CD4-positive, alpha-beta T cell (primary cell): ENCODE data around the gene ZNF592. TPM values are rescaled to one million over a fixed set of nuclear protein-coding genes. Genes with fewer than 3 reads are reported as not detected.
"Not testable (repeated sequence)": the region's sequence is repeated elsewhere in the genome, so short reads cannot be mapped to it uniquely, and the experiment has no call there.

Source experiments
- ATAC-seq: fragments of 200-7000 bp; cut with Tn5 transposase; one replicate; pipeline ENCODE4 v1.10.0; 2022; ENCODE audit warnings: mild to moderate bottlenecking; ENCODE audit not compliant: poor library complexity
- CTCF ChIA-PET: fragments of 350-600 bp; sonication (Branson Sonifier 250); formaldehyde crosslinking; loops from one replicate; lab custom pipeline; 2021; ENCODE audit warnings: antibody characterized with exemption, inconsistent platforms; lab: Charles Lee
- POLR2A ChIA-PET: fragments of 350-600 bp; sonication (Branson Sonifier 250); formaldehyde crosslinking; loops from one replicate; lab custom pipeline; 2021; ENCODE audit warnings: antibody characterized with exemption, inconsistent platforms; lab: Charles Lee
- DNase-seq, 14 experiments: peaks; one replicate each; pipeline ENCODE4 v3.0.0-alpha.2; 2013 to 2020; ENCODE audit warnings: mixed read lengths in 2 of 14
- H3K27ac ChIP-seq, 2 donors: one replicate each; pipeline versions ENCODE4 v1.5.1 to v1.7.0; 2013; ENCODE audit warnings: low read length in 2 of 2, low read depth in 1 of 2, mild to moderate bottlenecking in 1 of 2
- H3K27me3 ChIP-seq, 2 experiments: 1 replicate in 1 of 2; 2 replicates in 1 of 2; pipeline versions ENCODE4 v1.6.1 to v1.7.0; 2013; ENCODE audit warnings: low read length in 2 of 2, control low read depth in 1 of 2, mild to moderate bottlenecking in 1 of 2, moderate library complexity in 1 of 2; ENCODE audit not compliant: insufficient read depth in 2 of 2, control insufficient read depth in 1 of 2
- H3K36me3 ChIP-seq: one replicate; pipeline ENCODE4 v1.6.1; 2013; ENCODE audit warnings: low read length, control low read depth; ENCODE audit not compliant: insufficient read depth
- H3K4me1 ChIP-seq: one replicate; pipeline ENCODE4 v1.6.1; 2013; ENCODE audit warnings: low read length, control low read depth; ENCODE audit not compliant: insufficient read depth
- H3K4me3 ChIP-seq: one replicate; pipeline ENCODE4 v1.5.1; 2013; ENCODE audit warnings: mild to moderate bottlenecking, low read length, moderate library complexity
- H3K9me3 ChIP-seq, 2 experiments: 1 replicate in 1 of 2; 2 replicates in 1 of 2; pipeline versions ENCODE4 v1.6.1 to v1.7.0; 2013; ENCODE audit warnings: low read length in 2 of 2, mild to moderate bottlenecking in 2 of 2, control low read depth in 1 of 2, moderate library complexity in 1 of 2; ENCODE audit not compliant: control insufficient read depth in 1 of 2, insufficient read depth in 1 of 2
- H3K27ac Mint-ChIP-seq: one replicate; pipeline ENCODE4 v1.8.0; 2020; ENCODE audit warnings: mixed read lengths
- H3K27me3 Mint-ChIP-seq: one replicate; pipeline ENCODE4 v1.8.0; 2021; ENCODE audit warnings: mixed read lengths
- H3K36me3 Mint-ChIP-seq: one replicate; pipeline ENCODE4 v1.8.0; 2021; ENCODE audit warnings: low read depth, mixed read lengths
- H3K4me1 Mint-ChIP-seq: one replicate; pipeline ENCODE4 v1.8.0; 2021; ENCODE audit warnings: low read depth, mixed read lengths
- H3K4me3 Mint-ChIP-seq: one replicate; pipeline ENCODE4 v1.8.0; 2020; ENCODE audit warnings: mild to moderate bottlenecking, mixed read lengths
- H3K9me3 Mint-ChIP-seq: one replicate; pipeline ENCODE4 v1.8.0; 2020; ENCODE audit warnings: mixed read lengths
- CTCF ChIP-seq: fragments of 200-600 bp; IDR thresholded peaks from one replicate; pipeline ENCODE4 v1.8.0; 2022; ENCODE audit warnings: antibody characterized with exemption, mild to moderate bottlenecking
- intact Hi-C, 2 experiments: fragments of 100-400 bp; cut with DNase I in 1 of 2; cut with micrococcal nuclease in 1 of 2; formaldehyde crosslinking; loops; one replicate each; pipeline versions ENCODE4 v1.15.1 to v1.9.0; 2023 to 2025; cut with DNase I, micrococcal nuclease
- total RNA-seq, 174 experiments: library from RNA in 2 of 174; stranded (reverse) in 2 of 174; gene quantifications; one replicate each; pipeline ENCODE4 v1.2.3 and lab custom pipeline; 2021 to 2026

ZNF592 gene
- total RNA-seq, 2 experiments from 2014 or later: 37.5 to 38.2 TPM

- intact Hi-C loops: no loop called here
- H3K9me3 Mint-ChIP-seq: no peaks in the 10 kb centered on the region
- H3K4me3 Mint-ChIP-seq: peak overlapping the region; percentile 57
- peak overlapping the region; percentile 25 for H3K27ac Mint-ChIP-seq
- TF ChIP-seq CTCF: no peak
- Histone ChIP-seq H3K4me3 (no peak overlapping the region), H3K9me3 (no peaks in the 10 kb centered on the region), H3K27me3 (no peaks in the 10 kb centered on the region), H3K4me1 (peaks cover 63% of the 10 kb centered on the region), H3K27ac (no peak overlapping the region), H3K36me3 (peaks cover 14% of the 10 kb centered on the region)
- H3K27me3 Mint-ChIP-seq: no peaks in the 10 kb centered on the region
- ATAC-seq (no peak), DNase-seq (no peak)
- H3K4me1 Mint-ChIP-seq: peaks cover 72% of the 10 kb centered on the region
- ChIA-PET POLR2A (interaction anchor here (0.8 to 13.4 kb wide), 4 partner anchors 28 to 98 kb away, joined by 3 to 311 read pairs (median 5); partner anchors contain the start of genes NMB, SEC11A and WDR73), CTCF (interaction anchor here (0.8 to 1.1 kb wide), 3 partner anchors 12 to 36 kb away, joined by 3 to 5 read pairs (median 3); no protein-coding TSS in a partner anchor)
- H3K36me3 Mint-ChIP-seq: peaks cover 43% of the 10 kb centered on the region
Observed at GRCh38 chr15:84752195-84752594, 3.8 kb downstream of the ZNF592 start.

DNA sequence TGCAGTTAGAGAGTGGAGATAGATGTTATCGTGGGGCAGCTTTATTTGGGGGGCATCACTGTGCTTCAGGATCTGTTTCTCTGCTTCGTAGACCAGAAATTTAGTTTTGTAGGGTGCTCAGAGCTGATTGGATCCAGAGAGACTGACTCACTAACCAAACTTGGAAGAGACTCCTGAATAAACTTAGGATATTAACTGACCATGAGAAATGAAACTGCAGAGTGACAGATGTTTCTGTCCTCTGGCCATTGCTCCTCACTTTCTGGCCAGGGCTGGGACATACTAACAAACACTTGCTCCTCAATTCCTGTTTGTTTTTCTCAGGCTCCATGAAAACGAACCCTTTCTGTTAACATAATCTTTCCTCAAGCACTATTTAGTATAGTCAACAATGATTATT is 4.3 kb downstream of the ZNF592 start:
- Mint-ChIP-seq H3K4me3 (peak overlapping the region; percentile 2), H3K4me1 (peaks cover 67% of the 10 kb centered on the region), H3K9me3 (no peaks in the 10 kb centered on the region), H3K27me3 (no peaks in the 10 kb centered on the region), H3K36me3 (peaks cover 39% of the 10 kb centered on the region), H3K27ac (peak overlapping the region; percentile 25)
- Histone ChIP-seq H3K27ac (no peak overlapping the region), H3K4me3 (no peak overlapping the region), H3K27me3 (no peaks in the 10 kb centered on the region), H3K4me1 (peaks cover 62% of the 10 kb centered on the region), H3K36me3 (peaks cover 17% of the 10 kb centered on the region), H3K9me3 (no peaks in the 10 kb centered on the region)
- TF ChIP-seq CTCF: no peak
- ChIA-PET POLR2A (interaction anchor here (0.8 to 13.4 kb wide), 4 partner anchors 28 to 99 kb away, joined by 3 to 311 read pairs (median 5); partner anchors contain the start of genes NMB, SEC11A and WDR73), CTCF (no interaction called here)
- intact Hi-C loops: no loop called here
- no peak for DNase-seq
- no peak for ATAC-seq

DNA sequence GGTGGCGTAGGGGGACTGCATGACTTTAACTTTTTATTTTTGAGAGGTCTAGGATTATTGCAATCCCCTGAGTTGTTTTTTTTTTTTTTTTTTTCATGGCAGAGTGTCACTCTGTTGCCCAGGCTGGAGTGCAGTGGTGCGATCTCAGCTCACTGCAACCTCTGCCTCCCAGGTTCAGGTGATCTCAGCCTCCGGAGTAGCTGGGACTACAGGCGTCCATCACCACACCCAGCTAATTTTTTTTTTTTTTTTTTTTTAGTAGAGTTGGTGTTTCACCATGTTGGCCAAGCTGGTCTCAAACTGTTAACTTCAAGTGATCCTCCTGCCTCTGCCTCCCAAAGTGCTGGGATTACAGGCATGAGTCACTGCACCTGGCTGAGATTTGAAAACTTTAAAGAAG is 6.5 kb downstream of the ZNF592 start:
- H3K9me3 Mint-ChIP-seq, DNase-seq, H3K27ac ChIP-seq, H3K4me3 ChIP-seq, ATAC-seq, H3K9me3 ChIP-seq, H3K27me3 ChIP-seq, H3K27me3 Mint-ChIP-seq, H3K4me3 Mint-ChIP-seq, intact Hi-C loops, H3K27ac Mint-ChIP-seq: not testable (repeated sequence)
- H3K36me3 Mint-ChIP-seq: peaks cover 27% of the 10 kb centered on the region
- H3K4me1 ChIP-seq: peaks cover 72% of the 10 kb centered on the region
- CTCF ChIA-PET: interaction anchor here (0.7 to 1.2 kb wide), 3 partner anchors 11 to 40 kb away, joined by 3 to 4 read pairs (median 3); no protein-coding TSS in a partner anchor
- H3K36me3 ChIP-seq: peaks cover 17% of the 10 kb centered on the region
- POLR2A ChIA-PET: interaction anchor here (0.8 to 13.4 kb wide), 3 partner anchors 16 to 40 kb away, joined by 3 to 311 read pairs (median 4); partner anchors contain the start of gene SEC11A
- H3K4me1 Mint-ChIP-seq: peaks cover 56% of the 10 kb centered on the region
